A549 (cell line): Measurements from ENCODE around the gene TWIST2.

ENCODE experiments used
- BCL3 ChIP-seq: fragments of >200 bp; sonication (Bioruptor Twin); formaldehyde crosslinking; IDR thresholded peaks from 3 replicates; pipeline ENCODE4 v1.6.1; 2016
- CEBPB ChIP-seq, 2 experiments: fragments of >200 bp in 1 of 2; sonication (Bioruptor Twin) in 1 of 2; formaldehyde crosslinking in 1 of 2; IDR thresholded peaks; 2 replicates each; pipeline ENCODE4 v1.6.1; 2012 to 2016
- ESRRA ChIP-seq: fragments of 150-350 bp; IDR thresholded peaks from 2 replicates; pipeline ENCODE4 v1.6.1; 2014; ENCODE audit warnings: mild to moderate bottlenecking, low read length, borderline replicate concordance
- MAX ChIP-seq: IDR thresholded peaks from 2 replicates; pipeline ENCODE4 v1.6.1; 2012
- PHF8 ChIP-seq: fragments of 200-600 bp; sonication (generic); IDR thresholded peaks from 2 replicates; pipeline ENCODE4 v1.6.1; 2016; ENCODE audit warnings: low read depth, mild to moderate bottlenecking, antibody characterized with exemption, moderate library complexity, borderline replicate concordance
- POLR2A ChIP-seq: IDR thresholded peaks from 2 replicates; pipeline ENCODE4 v1.6.1; 2012; ENCODE audit warnings: mild to moderate bottlenecking, low read length
- TF ChIP-seq, protein P1 (sequence below): fragments of >200 bp; sonication (Bioruptor Twin); formaldehyde crosslinking; IDR thresholded peaks from 3 replicates; pipeline ENCODE4 v1.5.1; 2016

DNA sequence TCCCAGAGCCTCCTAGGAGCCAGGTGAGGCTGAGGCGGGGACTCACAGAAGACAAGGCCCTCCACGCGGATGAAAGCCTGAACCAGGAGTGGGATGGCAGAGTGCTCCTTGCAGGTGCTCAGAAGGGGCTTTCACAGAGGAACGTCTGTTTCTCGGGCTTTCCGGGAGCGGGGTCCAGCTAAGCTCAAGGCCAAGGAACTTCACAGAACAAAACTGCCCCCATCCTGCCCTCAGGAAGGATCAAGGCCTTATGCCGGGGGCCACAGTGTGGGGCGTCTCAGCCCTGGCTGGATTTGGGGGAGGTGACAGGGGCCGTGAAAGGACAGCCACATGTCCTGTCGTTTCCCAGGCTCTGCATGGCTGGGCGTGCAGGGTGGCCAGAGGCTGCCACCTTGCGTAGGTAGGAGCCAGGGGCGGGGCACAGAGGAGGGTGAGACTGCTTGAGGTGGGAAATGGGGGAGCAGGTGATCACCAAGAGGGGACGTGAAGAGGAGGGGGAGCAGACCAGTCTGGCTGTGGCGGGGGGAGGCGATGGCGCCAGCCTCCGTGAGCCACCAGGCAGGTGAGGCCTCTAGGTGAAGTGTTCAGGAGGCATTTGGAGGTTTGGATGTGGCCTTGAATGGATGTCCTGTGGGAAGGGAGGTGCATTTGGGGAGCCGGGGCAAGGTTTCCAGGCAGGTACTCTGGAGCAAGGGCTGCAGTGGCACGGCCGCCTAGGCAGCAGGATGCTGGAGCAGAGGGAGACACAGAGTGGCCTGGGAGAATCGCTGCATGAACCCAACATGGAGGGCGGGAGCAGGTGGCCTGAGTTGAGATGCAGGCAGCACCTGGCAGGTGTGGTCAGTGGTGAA is 79.1 kb downstream of the TWIST2 start:
- TF ChIP-seq CEBPB (IDR thresholded peaks at IDR 0.05) (no peak), PHF8 (no peak), MAX (no peak), POLR2A (no peak), ESRRA (no peak), BCL3 (no peak)
- TF ChIP-seq, protein P1, sequence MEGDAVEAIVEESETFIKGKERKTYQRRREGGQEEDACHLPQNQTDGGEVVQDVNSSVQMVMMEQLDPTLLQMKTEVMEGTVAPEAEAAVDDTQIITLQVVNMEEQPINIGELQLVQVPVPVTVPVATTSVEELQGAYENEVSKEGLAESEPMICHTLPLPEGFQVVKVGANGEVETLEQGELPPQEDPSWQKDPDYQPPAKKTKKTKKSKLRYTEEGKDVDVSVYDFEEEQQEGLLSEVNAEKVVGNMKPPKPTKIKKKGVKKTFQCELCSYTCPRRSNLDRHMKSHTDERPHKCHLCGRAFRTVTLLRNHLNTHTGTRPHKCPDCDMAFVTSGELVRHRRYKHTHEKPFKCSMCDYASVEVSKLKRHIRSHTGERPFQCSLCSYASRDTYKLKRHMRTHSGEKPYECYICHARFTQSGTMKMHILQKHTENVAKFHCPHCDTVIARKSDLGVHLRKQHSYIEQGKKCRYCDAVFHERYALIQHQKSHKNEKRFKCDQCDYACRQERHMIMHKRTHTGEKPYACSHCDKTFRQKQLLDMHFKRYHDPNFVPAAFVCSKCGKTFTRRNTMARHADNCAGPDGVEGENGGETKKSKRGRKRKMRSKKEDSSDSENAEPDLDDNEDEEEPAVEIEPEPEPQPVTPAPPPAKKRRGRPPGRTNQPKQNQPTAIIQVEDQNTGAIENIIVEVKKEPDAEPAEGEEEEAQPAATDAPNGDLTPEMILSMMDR, result no peak
